ENCODE results near the gene CTNS. TPM values are rescaled to one million over a fixed set of nuclear protein-coding genes. Genes with fewer than 3 reads are reported as not detected.

CTNS gene
- total RNA-seq, 1 experiment from 2014 or later, result 7.9 TPM

DNA sequence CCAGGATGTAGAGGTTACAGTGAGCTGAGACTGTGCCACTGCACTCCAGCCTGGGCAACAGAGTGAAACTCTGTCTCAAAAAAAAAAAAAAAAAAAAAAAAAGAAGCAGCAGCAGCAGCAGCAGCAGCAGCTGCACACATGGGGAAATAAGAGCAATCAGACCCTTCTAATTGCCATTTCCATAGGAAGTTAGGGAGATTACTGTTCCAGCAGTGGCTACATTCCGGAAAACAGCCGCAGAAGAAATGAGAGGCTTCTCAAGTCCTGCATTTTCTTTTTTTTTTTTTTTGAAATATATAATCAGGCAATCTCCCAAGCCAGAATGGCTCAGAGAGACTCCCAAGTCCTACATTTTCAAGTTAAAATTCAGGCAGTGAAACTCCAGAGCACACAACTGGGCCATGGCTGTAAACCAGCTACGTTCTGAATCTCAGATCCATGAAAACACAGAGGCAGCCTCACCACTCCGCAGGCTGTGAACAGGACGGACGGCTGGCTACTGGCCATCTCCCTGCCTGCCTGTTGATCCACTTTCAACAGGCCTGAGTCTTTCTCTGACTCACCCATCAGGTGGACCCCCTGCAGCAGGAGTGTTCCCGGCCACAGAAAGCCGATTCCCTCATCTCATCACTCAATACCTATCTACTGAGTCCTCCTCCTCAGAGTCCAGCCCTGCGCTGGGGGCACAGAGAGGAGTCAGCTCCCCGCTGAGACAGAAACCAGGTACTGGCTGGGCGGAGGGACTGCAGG lies 42.3 kb upstream of the CTNS start:
- BruUV-seq (replicated peaks), result no TSS peak
- DNase-seq (ENCODE audit: low read depth, low spot score) (no peak), ATAC-seq (no peak)
- no peaks in the 10 kb centered on the region for H3K9me2 ChIP-seq (ENCODE audit: insufficient read depth)
- no peaks in the 10 kb centered on the region for H3K79me2 ChIP-seq (ENCODE audit: insufficient read depth, low read length)
- no peaks in the 10 kb centered on the region for H3K9me3 ChIP-seq (ENCODE audit: control insufficient read depth in 1 of 2, insufficient read depth in 1 of 2, low read depth in 1 of 2, low read length in 2 of 2)
- no peak overlapping the region for H3K4me3 ChIP-seq (replicated peaks in 1 of 2; ENCODE audit: low read depth in 1 of 2, low read length in 2 of 2)
- ChIA-PET POLR2A (no interaction called here), CTCF (no interaction called here), RAD21 (ENCODE audit: low non-redundant PET in 1 of 2, low total read pairs in 2 of 2, uncharacterized antibody in 2 of 2, unreplicated experiment in 2 of 2) (interaction anchor here in 1 of 2 experiments (0.7 kb wide), 1 partner anchor 40 kb away, joined by 7 read pairs; no protein-coding TSS in a partner anchor)
- no peak overlapping the region for H3K27ac ChIP-seq (ENCODE audit: low read depth, low read length)
- no peaks in the 10 kb centered on the region; a peak in 1 of 4 replicates for H3K36me3 ChIP-seq (ENCODE audit: control insufficient read depth in 1 of 2, insufficient read depth in 2 of 2, low read length in 2 of 2)
- H4K20me1 ChIP-seq (ENCODE audit: insufficient read depth), result no peaks in the 10 kb centered on the region
- intact Hi-C loops (cut with micrococcal nuclease), result no loop called here
- no peaks in the 10 kb centered on the region for H3K27me3 ChIP-seq (ENCODE audit: insufficient read depth, low read length)
- TF ChIP-seq EZH2 (IDR thresholded peaks at IDR 0.05), result no peak
- TF ChIP-seq, protein P1, sequence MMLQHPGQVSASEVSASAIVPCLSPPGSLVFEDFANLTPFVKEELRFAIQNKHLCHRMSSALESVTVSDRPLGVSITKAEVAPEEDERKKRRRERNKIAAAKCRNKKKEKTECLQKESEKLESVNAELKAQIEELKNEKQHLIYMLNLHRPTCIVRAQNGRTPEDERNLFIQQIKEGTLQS (IDR thresholded peaks at IDR 0.05), result no peak
- no peak for TF ChIP-seq ELF1 (IDR thresholded peaks at IDR 0.05; ENCODE audit: borderline replicate concordance, low read depth)
- TF ChIP-seq, protein P2, sequence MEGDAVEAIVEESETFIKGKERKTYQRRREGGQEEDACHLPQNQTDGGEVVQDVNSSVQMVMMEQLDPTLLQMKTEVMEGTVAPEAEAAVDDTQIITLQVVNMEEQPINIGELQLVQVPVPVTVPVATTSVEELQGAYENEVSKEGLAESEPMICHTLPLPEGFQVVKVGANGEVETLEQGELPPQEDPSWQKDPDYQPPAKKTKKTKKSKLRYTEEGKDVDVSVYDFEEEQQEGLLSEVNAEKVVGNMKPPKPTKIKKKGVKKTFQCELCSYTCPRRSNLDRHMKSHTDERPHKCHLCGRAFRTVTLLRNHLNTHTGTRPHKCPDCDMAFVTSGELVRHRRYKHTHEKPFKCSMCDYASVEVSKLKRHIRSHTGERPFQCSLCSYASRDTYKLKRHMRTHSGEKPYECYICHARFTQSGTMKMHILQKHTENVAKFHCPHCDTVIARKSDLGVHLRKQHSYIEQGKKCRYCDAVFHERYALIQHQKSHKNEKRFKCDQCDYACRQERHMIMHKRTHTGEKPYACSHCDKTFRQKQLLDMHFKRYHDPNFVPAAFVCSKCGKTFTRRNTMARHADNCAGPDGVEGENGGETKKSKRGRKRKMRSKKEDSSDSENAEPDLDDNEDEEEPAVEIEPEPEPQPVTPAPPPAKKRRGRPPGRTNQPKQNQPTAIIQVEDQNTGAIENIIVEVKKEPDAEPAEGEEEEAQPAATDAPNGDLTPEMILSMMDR (IDR thresholded peaks at IDR 0.05 in 2 of 3, conservative IDR thresholded peaks at IDR 0.05 in 1 of 3; ENCODE audit: borderline replicate concordance in 1 of 3, insufficient read depth in 1 of 3, low read depth in 2 of 3, low read length in 2 of 3), result no peak
- TF ChIP-seq ZNF274 (IDR thresholded peaks at IDR 0.05; ENCODE audit: low read depth, low read length), result no peak
- no peak overlapping the region for H3K9ac ChIP-seq (ENCODE audit: low read length)
- H2AFZ ChIP-seq (ENCODE audit: low read depth, low read length, poor library complexity, severe bottlenecking), result no peak overlapping the region
- no peak overlapping the region for H3K4me2 ChIP-seq (ENCODE audit: low read length)
- no peaks in the 10 kb centered on the region for H3K4me1 ChIP-seq (ENCODE audit: control insufficient read depth in 1 of 2, insufficient read depth in 2 of 2, low read length in 2 of 2)

DNA sequence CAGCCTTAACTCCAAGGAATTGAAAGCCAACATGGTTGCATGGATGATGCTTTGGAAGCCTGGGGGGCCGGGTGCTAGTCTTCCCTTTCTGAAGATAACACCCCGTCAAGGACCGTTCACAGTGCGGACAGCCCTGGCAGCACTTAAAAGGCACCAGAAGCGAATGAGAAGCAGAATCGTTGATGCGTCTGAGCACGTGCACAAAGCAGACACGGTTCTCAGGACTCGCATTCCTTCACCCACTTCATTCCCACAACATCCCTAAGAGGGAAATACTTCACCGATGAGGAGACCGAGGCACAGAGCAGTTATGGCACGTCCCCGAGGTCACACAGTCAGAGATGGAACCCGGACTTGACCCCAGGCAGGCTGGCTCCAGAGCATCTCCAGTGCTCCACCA lies 41.6 kb upstream of the CTNS start:
- Histone ChIP-seq H3K27me3 (ENCODE audit: insufficient read depth, low read length) (no peaks in the 10 kb centered on the region), H3K4me2 (ENCODE audit: low read length) (no peak overlapping the region), H3K4me3 (replicated peaks in 1 of 2; ENCODE audit: low read depth in 1 of 2, low read length in 2 of 2) (no peak overlapping the region), H3K79me2 (ENCODE audit: insufficient read depth, low read length) (no peaks in the 10 kb centered on the region), H3K4me1 (ENCODE audit: control insufficient read depth in 1 of 2, insufficient read depth in 2 of 2, low read length in 2 of 2) (no peaks in the 10 kb centered on the region), H3K36me3 (ENCODE audit: control insufficient read depth in 1 of 2, insufficient read depth in 2 of 2, low read length in 2 of 2) (no peaks in the 10 kb centered on the region), H4K20me1 (ENCODE audit: insufficient read depth) (no peaks in the 10 kb centered on the region), H3K9ac (ENCODE audit: low read length) (no peak overlapping the region), H3K9me2 (ENCODE audit: insufficient read depth) (no peaks in the 10 kb centered on the region), H2AFZ (ENCODE audit: low read depth, low read length, poor library complexity, severe bottlenecking) (no peak overlapping the region), H3K27ac (ENCODE audit: low read depth, low read length) (no peak overlapping the region), H3K9me3 (ENCODE audit: control insufficient read depth in 1 of 2, insufficient read depth in 1 of 2, low read depth in 1 of 2, low read length in 2 of 2) (no peaks in the 10 kb centered on the region)
- BruUV-seq (replicated peaks), result no TSS peak
- TF ChIP-seq, protein P3, sequence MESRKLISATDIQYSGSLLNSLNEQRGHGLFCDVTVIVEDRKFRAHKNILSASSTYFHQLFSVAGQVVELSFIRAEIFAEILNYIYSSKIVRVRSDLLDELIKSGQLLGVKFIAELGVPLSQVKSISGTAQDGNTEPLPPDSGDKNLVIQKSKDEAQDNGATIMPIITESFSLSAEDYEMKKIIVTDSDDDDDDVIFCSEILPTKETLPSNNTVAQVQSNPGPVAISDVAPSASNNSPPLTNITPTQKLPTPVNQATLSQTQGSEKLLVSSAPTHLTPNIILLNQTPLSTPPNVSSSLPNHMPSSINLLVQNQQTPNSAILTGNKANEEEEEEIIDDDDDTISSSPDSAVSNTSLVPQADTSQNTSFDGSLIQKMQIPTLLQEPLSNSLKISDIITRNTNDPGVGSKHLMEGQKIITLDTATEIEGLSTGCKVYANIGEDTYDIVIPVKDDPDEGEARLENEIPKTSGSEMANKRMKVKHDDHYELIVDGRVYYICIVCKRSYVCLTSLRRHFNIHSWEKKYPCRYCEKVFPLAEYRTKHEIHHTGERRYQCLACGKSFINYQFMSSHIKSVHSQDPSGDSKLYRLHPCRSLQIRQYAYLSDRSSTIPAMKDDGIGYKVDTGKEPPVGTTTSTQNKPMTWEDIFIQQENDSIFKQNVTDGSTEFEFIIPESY (IDR thresholded peaks at IDR 0.05; ENCODE audit: extremely low read depth, insufficient replicate concordance, low read length), result no peak
- no peak for TF ChIP-seq POLR2A (IDR thresholded peaks at IDR 0.05; ENCODE audit: borderline replicate concordance, extremely low read depth, insufficient read depth, insufficient read length)
- TF ChIP-seq, protein P4, sequence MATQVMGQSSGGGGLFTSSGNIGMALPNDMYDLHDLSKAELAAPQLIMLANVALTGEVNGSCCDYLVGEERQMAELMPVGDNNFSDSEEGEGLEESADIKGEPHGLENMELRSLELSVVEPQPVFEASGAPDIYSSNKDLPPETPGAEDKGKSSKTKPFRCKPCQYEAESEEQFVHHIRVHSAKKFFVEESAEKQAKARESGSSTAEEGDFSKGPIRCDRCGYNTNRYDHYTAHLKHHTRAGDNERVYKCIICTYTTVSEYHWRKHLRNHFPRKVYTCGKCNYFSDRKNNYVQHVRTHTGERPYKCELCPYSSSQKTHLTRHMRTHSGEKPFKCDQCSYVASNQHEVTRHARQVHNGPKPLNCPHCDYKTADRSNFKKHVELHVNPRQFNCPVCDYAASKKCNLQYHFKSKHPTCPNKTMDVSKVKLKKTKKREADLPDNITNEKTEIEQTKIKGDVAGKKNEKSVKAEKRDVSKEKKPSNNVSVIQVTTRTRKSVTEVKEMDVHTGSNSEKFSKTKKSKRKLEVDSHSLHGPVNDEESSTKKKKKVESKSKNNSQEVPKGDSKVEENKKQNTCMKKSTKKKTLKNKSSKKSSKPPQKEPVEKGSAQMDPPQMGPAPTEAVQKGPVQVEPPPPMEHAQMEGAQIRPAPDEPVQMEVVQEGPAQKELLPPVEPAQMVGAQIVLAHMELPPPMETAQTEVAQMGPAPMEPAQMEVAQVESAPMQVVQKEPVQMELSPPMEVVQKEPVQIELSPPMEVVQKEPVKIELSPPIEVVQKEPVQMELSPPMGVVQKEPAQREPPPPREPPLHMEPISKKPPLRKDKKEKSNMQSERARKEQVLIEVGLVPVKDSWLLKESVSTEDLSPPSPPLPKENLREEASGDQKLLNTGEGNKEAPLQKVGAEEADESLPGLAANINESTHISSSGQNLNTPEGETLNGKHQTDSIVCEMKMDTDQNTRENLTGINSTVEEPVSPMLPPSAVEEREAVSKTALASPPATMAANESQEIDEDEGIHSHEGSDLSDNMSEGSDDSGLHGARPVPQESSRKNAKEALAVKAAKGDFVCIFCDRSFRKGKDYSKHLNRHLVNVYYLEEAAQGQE (IDR thresholded peaks at IDR 0.05; ENCODE audit: low read depth), result no peak
- ChIA-PET POLR2A (no interaction called here), RAD21 (ENCODE audit: low non-redundant PET in 1 of 2, low total read pairs in 2 of 2, uncharacterized antibody in 2 of 2, unreplicated experiment in 2 of 2) (no interaction called here), CTCF (no interaction called here)
- ATAC-seq (no peak), DNase-seq (ENCODE audit: low read depth, low spot score) (no peak)
- intact Hi-C loops (cut with micrococcal nuclease), result no loop called here

All from HCT116 (cell line).